Tibial nerve (tissue), 4 donors: Measurements from ENCODE around the gene LRRC31.

ENCODE experiments used
- EP300 ChIP-seq, 2 donors: sonication (generic); formaldehyde crosslinking; IDR thresholded peaks; one replicate each; pipeline ENCODE4 v1.6.1; 2017; ENCODE audit warnings: antibody characterized with exemption in 2 of 2, mild to moderate bottlenecking in 1 of 2
- POLR2A ChIP-seq, 2 donors: fragments of 450-650 bp; IDR thresholded peaks; one replicate each; pipeline ENCODE4 v1.6.1; 2017; ENCODE audit warnings: antibody characterized with exemption in 2 of 2, mild to moderate bottlenecking in 2 of 2, moderate library complexity in 2 of 2
- TF ChIP-seq, protein P1 (sequence below), 5 experiments: fragments of 200-600 bp in 3 of 5; fragments of 450-650 bp in 2 of 5; sonication (generic) in 3 of 5; IDR thresholded peaks; one replicate each; pipeline ENCODE4 v1.5.1; 2016 to 2019; ENCODE audit warnings: antibody characterized with exemption in 5 of 5, mild to moderate bottlenecking in 3 of 5, moderate library complexity in 2 of 5

DNA sequence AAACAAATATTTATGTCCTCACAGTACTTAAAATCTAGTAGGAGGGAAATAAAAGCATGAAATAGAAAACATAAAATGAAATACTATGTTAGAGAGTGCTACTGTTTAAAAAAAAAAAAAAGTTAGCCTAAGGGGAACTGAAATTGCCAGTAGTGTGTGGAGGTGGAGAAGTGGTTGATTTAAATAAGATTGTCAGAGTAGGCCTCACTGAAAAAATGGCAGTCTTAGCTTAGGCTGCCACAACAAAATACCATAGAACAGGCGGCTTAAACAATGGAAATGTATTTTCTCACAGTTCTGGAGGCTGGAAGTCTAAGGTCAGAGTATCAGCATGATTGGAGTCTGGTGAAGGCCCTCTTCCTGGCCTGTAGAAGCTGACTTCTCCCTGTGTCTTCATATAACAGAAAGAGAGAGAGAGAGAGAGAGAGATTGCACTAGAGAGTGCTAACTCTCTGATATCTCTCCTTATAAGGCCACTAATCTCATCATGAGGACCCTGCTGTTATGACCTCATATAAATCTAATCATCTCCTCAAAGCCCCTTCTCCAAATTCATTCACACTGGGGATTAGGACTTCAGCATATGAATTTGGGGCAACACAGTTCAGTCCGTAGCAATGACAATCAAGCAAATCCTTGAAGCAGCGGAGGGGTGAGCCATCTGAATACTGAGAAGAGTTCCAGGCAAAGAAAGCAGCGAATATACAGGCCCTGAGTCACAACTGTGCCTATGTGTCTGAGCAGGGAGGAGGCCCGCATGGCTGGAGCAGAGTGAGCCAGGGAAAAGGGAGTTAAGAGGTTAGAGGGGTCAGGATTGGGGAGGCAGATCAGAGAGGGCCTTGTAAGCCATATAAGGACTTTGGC lies 33.4 kb downstream of the LRRC31 start:
- TF ChIP-seq, protein P1, sequence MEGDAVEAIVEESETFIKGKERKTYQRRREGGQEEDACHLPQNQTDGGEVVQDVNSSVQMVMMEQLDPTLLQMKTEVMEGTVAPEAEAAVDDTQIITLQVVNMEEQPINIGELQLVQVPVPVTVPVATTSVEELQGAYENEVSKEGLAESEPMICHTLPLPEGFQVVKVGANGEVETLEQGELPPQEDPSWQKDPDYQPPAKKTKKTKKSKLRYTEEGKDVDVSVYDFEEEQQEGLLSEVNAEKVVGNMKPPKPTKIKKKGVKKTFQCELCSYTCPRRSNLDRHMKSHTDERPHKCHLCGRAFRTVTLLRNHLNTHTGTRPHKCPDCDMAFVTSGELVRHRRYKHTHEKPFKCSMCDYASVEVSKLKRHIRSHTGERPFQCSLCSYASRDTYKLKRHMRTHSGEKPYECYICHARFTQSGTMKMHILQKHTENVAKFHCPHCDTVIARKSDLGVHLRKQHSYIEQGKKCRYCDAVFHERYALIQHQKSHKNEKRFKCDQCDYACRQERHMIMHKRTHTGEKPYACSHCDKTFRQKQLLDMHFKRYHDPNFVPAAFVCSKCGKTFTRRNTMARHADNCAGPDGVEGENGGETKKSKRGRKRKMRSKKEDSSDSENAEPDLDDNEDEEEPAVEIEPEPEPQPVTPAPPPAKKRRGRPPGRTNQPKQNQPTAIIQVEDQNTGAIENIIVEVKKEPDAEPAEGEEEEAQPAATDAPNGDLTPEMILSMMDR (IDR thresholded peaks at IDR 0.05): no peak
- TF ChIP-seq EP300 (IDR thresholded peaks at IDR 0.05) (no peak), POLR2A (IDR thresholded peaks at IDR 0.05) (no peak)
